ENCODE data around the gene KLF2.

DNA sequence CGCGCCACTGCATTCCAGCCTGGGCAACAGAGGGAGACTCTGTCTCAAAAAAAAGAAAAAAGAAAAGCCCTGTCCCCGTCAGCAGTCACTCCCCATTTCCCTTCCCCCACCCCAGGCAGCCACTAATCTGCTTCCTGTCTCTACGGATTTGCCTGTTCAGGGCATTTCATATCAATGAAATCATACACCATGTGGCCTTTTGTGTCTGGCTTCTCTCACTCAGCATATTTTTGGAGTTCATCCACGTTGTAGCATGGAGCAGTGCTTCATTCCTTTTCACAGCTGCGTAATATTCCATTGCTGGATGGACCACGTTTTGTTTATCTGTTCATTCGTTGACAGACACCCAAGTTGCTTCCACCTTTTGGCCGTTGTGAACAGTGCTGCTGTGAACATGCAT, 36.1 kb upstream of the KLF2 start:
- TF ChIP-seq, protein P1, sequence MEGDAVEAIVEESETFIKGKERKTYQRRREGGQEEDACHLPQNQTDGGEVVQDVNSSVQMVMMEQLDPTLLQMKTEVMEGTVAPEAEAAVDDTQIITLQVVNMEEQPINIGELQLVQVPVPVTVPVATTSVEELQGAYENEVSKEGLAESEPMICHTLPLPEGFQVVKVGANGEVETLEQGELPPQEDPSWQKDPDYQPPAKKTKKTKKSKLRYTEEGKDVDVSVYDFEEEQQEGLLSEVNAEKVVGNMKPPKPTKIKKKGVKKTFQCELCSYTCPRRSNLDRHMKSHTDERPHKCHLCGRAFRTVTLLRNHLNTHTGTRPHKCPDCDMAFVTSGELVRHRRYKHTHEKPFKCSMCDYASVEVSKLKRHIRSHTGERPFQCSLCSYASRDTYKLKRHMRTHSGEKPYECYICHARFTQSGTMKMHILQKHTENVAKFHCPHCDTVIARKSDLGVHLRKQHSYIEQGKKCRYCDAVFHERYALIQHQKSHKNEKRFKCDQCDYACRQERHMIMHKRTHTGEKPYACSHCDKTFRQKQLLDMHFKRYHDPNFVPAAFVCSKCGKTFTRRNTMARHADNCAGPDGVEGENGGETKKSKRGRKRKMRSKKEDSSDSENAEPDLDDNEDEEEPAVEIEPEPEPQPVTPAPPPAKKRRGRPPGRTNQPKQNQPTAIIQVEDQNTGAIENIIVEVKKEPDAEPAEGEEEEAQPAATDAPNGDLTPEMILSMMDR (IDR thresholded peaks at IDR 0.05; ENCODE audit: borderline replicate concordance, extremely low read depth, low read length, poor library complexity, severe bottlenecking) = no peak
- TF ChIP-seq EZH2 (IDR thresholded peaks at IDR 0.05; ENCODE audit: borderline replicate concordance, low read depth, low read length, severe bottlenecking) = no peak
